HEK293T (cell line): ENCODE results near the gene TBC1D16.

Experiments used
- FOXA1 ChIP-seq: fragments of 450-650 bp; IDR thresholded peaks from 2 replicates; pipeline ENCODE4 v1.6.1; 2016; ENCODE audit warnings: mild to moderate bottlenecking
- L3MBTL2 ChIP-seq: fragments of 450-650 bp; conservative IDR thresholded peaks from 2 replicates; pipeline ENCODE4 v1.6.1; 2016; ENCODE audit warnings: mild to moderate bottlenecking
- NFRKB ChIP-seq: fragments of 450-650 bp; IDR thresholded peaks from 2 replicates; pipeline ENCODE4 v1.6.1; 2016; ENCODE audit warnings: mild to moderate bottlenecking, moderate library complexity
- SP1 ChIP-seq: fragments of 450-650 bp; IDR thresholded peaks from 2 replicates; pipeline ENCODE4 v1.6.1; 2017

GRCh38 chr17:79976451-79976850 is 59.2 kb downstream of the TBC1D16 start:
- TF ChIP-seq FOXA1, result no peak
- TF ChIP-seq L3MBTL2, result no peak
- no peak for TF ChIP-seq SP1
- no peak for TF ChIP-seq NFRKB
